Neural progenitor cell (in vitro differentiated cells): ENCODE measurements around the gene SNUPN. TPM values are rescaled to one million over a fixed set of nuclear protein-coding genes. Genes with fewer than 3 reads are reported as not detected.

ENCODE experiments used
- DNase-seq: peaks from one replicate; pipeline ENCODE4 v3.0.0-alpha.2; 2016; ENCODE audit warnings: low spot score
- H2AFZ ChIP-seq: fragments of 200-600 bp; sonication (generic); replicated peaks from 2 replicates; pipeline ENCODE4 v1.6.1; 2016; ENCODE audit warnings: antibody characterized with exemption
- H3F3A ChIP-seq: fragments of 200-600 bp; sonication (generic); 2 replicates; pipeline ENCODE4 v1.6.1; 2016; ENCODE audit warnings: antibody characterized with exemption, low read depth
- H3K27ac ChIP-seq: fragments of 200-600 bp; sonication (generic); 2 replicates; pipeline ENCODE4 v1.5.1; 2016; ENCODE audit warnings: mild to moderate bottlenecking
- H3K27me3 ChIP-seq: fragments of 200-600 bp; sonication (generic); 2 replicates; pipeline ENCODE4 v1.6.1; 2016; ENCODE audit warnings: mild to moderate bottlenecking, moderate library complexity
- H3K36me3 ChIP-seq: fragments of 200-600 bp; sonication (generic); 2 replicates; pipeline ENCODE4 v1.5.1; 2016
- H3K4me1 ChIP-seq: fragments of 200-600 bp; sonication (generic); 2 replicates; pipeline ENCODE4 v1.6.1; 2016; ENCODE audit warnings: mixed run types
- H3K4me2 ChIP-seq: fragments of 200-600 bp; sonication (generic); 2 replicates; pipeline ENCODE4 v1.6.1; 2016
- H3K4me3 ChIP-seq: fragments of 200-600 bp; sonication (generic); 2 replicates; pipeline ENCODE4 v1.5.1; 2016
- H3K79me2 ChIP-seq: fragments of 200-600 bp; sonication (generic); 2 replicates; pipeline ENCODE4 v1.6.1; 2016; ENCODE audit warnings: low read depth
- H3K9ac ChIP-seq: fragments of 200-600 bp; sonication (generic); 2 replicates; pipeline ENCODE4 v1.6.1; 2016
- H3K9me3 ChIP-seq: fragments of 200-600 bp; sonication (generic); 2 replicates; pipeline ENCODE4 v1.5.1; 2016; ENCODE audit warnings: low read depth
- H4K20me1 ChIP-seq: fragments of 200-600 bp; sonication (generic); 2 replicates; pipeline ENCODE4 v1.6.1; 2016; ENCODE audit warnings: low read depth
- H3K27ac Mint-ChIP-seq: 3 replicates; pipeline ENCODE4 v1.8.0; 2021; ENCODE audit warnings: mixed read lengths
- H3K27me3 Mint-ChIP-seq: 2 replicates; pipeline ENCODE4 v1.8.0; 2022; ENCODE audit warnings: low read depth, mild to moderate bottlenecking, inconsistent platforms, moderate library complexity, mixed read lengths; ENCODE audit not compliant: insufficient read depth
- H3K36me3 Mint-ChIP-seq: 3 replicates; pipeline ENCODE4 v1.8.0; 2021; ENCODE audit warnings: mixed read lengths
- H3K4me1 Mint-ChIP-seq: 3 replicates; pipeline ENCODE4 v1.8.0; 2021; ENCODE audit warnings: mixed read lengths
- H3K4me3 Mint-ChIP-seq: 3 replicates; pipeline ENCODE4 v1.8.0; 2021; ENCODE audit warnings: mild to moderate bottlenecking, moderate library complexity, mixed read lengths
- H3K9me3 Mint-ChIP-seq: 3 replicates; pipeline ENCODE4 v1.8.0; 2020; ENCODE audit warnings: mixed read lengths
- EZH2 ChIP-seq: fragments of 200-600 bp; sonication (generic); IDR thresholded peaks from 2 replicates; pipeline ENCODE4 v1.6.1; 2017; ENCODE audit warnings: antibody characterized with exemption, mild to moderate bottlenecking, moderate library complexity
- EZH2phosphoT487 ChIP-seq: fragments of 200-600 bp; sonication (generic); IDR thresholded peaks from 2 replicates; pipeline ENCODE4 v1.6.1; 2017; ENCODE audit warnings: antibody characterized with exemption
- total RNA-seq: library from RNA; depleted of rRNA; stranded (reverse); fragments of >200 nt; gene quantifications from 2 replicates; pipeline ENCODE4 v1.2.3, GENCODE V29; 2015; ENCODE audit warnings: low replicate concordance
- TF ChIP-seq, protein P1 (sequence below): fragments of 200-600 bp; sonication (generic); IDR thresholded peaks from 2 replicates; pipeline ENCODE4 v1.5.1; 2017; ENCODE audit warnings: antibody characterized with exemption, mild to moderate bottlenecking

SNUPN gene
- total RNA-seq, 1 donor from 2014 or later: 18.4 TPM

DNA sequence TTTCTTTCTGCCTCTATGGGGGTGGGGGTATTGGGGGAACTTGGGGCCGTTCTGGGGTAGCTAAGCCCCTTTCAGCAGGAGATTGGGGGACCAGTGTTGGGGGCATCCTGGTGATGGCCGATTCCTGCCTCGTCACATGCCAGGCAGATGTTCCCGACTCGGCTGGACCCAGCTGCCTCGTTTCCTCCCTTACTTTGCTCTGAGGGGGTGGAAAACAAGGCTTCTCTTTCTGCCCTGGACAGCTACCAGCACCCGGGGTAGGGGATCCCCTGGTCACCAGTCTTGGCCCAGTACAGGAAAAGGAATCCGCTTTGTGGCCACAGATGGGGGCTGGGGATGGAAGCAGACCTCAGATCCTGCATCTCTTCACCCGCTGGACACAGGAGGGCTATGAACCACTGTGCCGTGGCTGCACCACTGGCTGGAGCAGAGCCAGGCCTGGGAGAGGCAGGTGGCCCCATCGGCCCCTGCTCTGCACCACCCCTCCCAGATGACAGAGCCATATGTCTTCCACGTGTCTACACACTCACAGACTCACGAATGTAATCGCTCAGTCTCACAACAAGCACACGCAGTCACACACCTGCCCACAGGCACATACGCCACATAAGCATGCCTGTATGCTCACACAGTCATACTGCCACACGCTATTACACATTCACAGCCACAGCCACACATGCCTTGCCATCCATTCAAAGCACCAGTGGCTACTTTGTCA lies 34.6 kb upstream of the SNUPN start:
- no peak overlapping the region for H3K27ac ChIP-seq
- peaks cover 6% of the 10 kb centered on the region for H3K36me3 Mint-ChIP-seq
- H3K4me2 ChIP-seq: no peak overlapping the region
- H3K27ac Mint-ChIP-seq: peak overlapping the region; percentile 40
- no peaks in the 10 kb centered on the region for H3K9me3 Mint-ChIP-seq
- H3K4me3 Mint-ChIP-seq: no peak overlapping the region
- H3K4me3 ChIP-seq: no peak overlapping the region
- H3F3A ChIP-seq: no peaks in the 10 kb centered on the region
- no peak overlapping the region for H2AFZ ChIP-seq
- H3K4me1 Mint-ChIP-seq: peaks cover 3% of the 10 kb centered on the region
- H3K9ac ChIP-seq: no peak overlapping the region
- H4K20me1 ChIP-seq: peaks cover 35% of the 10 kb centered on the region
- no peaks in the 10 kb centered on the region for H3K9me3 ChIP-seq
- H3K79me2 ChIP-seq: peaks cover 1% of the 10 kb centered on the region
- no peak for DNase-seq
- TF ChIP-seq EZH2phosphoT487 (no peak), EZH2 (no peak)
- TF ChIP-seq, protein P1, sequence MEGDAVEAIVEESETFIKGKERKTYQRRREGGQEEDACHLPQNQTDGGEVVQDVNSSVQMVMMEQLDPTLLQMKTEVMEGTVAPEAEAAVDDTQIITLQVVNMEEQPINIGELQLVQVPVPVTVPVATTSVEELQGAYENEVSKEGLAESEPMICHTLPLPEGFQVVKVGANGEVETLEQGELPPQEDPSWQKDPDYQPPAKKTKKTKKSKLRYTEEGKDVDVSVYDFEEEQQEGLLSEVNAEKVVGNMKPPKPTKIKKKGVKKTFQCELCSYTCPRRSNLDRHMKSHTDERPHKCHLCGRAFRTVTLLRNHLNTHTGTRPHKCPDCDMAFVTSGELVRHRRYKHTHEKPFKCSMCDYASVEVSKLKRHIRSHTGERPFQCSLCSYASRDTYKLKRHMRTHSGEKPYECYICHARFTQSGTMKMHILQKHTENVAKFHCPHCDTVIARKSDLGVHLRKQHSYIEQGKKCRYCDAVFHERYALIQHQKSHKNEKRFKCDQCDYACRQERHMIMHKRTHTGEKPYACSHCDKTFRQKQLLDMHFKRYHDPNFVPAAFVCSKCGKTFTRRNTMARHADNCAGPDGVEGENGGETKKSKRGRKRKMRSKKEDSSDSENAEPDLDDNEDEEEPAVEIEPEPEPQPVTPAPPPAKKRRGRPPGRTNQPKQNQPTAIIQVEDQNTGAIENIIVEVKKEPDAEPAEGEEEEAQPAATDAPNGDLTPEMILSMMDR: no peak
- no peaks in the 10 kb centered on the region for H3K4me1 ChIP-seq
- H3K27me3 ChIP-seq: no peaks in the 10 kb centered on the region
- H3K27me3 Mint-ChIP-seq: peaks cover 2% of the 10 kb centered on the region
- no peaks in the 10 kb centered on the region for H3K36me3 ChIP-seq

DNA sequence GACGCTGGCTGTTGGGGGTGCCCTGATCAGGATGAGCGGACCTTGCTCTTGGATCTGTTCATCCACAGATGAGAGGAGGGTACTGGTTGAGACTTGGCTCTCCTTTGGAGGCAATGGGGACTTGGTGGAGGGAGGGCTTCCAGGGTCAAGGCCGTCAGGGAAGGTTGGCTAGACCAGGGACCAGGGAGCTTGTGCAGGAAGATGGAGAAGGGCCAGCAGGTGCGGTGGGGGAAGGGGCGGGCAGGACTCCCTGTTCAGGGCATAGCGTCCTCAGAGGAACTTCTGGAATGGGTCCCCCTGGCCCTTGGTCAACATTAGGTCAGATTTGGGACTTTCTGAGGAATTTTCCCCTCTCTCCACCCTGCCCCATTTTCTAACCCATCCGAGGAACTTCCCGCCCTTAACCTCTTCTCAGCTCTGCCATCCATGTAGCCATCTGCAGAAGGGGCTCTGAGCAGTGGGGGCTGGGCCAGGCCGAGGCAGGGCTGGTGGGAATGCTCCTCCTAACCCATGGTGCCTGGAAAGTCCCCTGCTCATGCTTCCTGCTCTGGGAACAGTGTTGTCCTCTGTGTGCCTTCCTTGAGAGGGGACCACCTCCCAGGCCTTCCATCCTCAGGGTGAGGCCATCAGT lies 33.7 kb upstream of the SNUPN start:
- Mint-ChIP-seq H3K4me3 (no peak overlapping the region), H3K27me3 (no peaks in the 10 kb centered on the region), H3K9me3 (no peaks in the 10 kb centered on the region), H3K27ac (no peak overlapping the region), H3K36me3 (peaks cover 6% of the 10 kb centered on the region), H3K4me1 (peaks cover 3% of the 10 kb centered on the region)
- Histone ChIP-seq H3K27me3 (no peaks in the 10 kb centered on the region), H3K4me3 (no peak overlapping the region), H3K36me3 (no peaks in the 10 kb centered on the region), H3K9ac (no peak overlapping the region), H3K27ac (no peak overlapping the region), H3K4me2 (no peak overlapping the region), H3K79me2 (peaks cover 10% of the 10 kb centered on the region), H4K20me1 (peaks cover 43% of the 10 kb centered on the region), H3K9me3 (no peaks in the 10 kb centered on the region), H2AFZ (no peak overlapping the region), H3F3A (no peaks in the 10 kb centered on the region), H3K4me1 (no peaks in the 10 kb centered on the region)
- DNase-seq: no peak
- TF ChIP-seq, protein P1: no peak
- TF ChIP-seq EZH2phosphoT487 (no peak), EZH2 (no peak)

DNA sequence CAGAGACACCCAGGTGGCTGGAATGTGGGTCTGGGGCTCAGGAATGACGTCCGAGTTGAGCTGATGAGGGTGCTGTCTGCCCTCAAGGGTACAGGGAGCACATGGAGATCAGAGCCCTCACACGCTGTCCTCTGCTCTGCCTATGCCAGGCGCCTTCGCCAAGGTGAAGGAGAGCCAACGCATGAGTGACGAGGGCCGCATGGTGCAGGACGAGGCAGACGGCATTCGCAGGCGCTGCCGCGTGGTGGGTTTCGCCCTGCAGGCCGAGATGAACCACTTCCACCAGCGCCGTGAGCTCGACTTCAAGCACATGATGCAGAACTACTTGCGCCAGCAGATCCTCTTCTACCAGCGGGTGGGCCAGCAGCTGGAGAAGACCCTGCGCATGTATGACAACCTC lies 31.3 kb upstream of the SNUPN start:
- peaks cover 6% of the 10 kb centered on the region for H3K36me3 Mint-ChIP-seq
- H3K27ac ChIP-seq: no peak overlapping the region
- H3K4me1 ChIP-seq: peaks cover 18% of the 10 kb centered on the region
- peaks cover 66% of the 10 kb centered on the region for H4K20me1 ChIP-seq
- no peaks in the 10 kb centered on the region for H3K27me3 ChIP-seq
- no peaks in the 10 kb centered on the region for H3K9me3 ChIP-seq
- H3K4me1 Mint-ChIP-seq: peaks cover 20% of the 10 kb centered on the region
- no peaks in the 10 kb centered on the region for H3K27me3 Mint-ChIP-seq
- no peak overlapping the region for H3K9ac ChIP-seq
- H3F3A ChIP-seq: no peaks in the 10 kb centered on the region
- DNase-seq: no peak
- no peaks in the 10 kb centered on the region for H3K9me3 Mint-ChIP-seq
- H3K79me2 ChIP-seq: peaks cover 33% of the 10 kb centered on the region
- H3K36me3 ChIP-seq: no peaks in the 10 kb centered on the region
- H2AFZ ChIP-seq: no peak overlapping the region
- H3K4me3 Mint-ChIP-seq: no peak overlapping the region
- no peak overlapping the region for H3K4me3 ChIP-seq
- TF ChIP-seq EZH2phosphoT487 (no peak), EZH2 (no peak)
- TF ChIP-seq, protein P1: no peak
- H3K27ac Mint-ChIP-seq: no peak overlapping the region
- no peak overlapping the region for H3K4me2 ChIP-seq
